ENCODE data around the gene NR6A1. TPM values are rescaled to one million over a fixed set of nuclear protein-coding genes. Genes with fewer than 3 reads are reported as not detected.

NR6A1 gene
- total and polyA plus RNA-seq, 4 experiments from 2014 or later, result 0.06 TPM; not detected in 3

DNA sequence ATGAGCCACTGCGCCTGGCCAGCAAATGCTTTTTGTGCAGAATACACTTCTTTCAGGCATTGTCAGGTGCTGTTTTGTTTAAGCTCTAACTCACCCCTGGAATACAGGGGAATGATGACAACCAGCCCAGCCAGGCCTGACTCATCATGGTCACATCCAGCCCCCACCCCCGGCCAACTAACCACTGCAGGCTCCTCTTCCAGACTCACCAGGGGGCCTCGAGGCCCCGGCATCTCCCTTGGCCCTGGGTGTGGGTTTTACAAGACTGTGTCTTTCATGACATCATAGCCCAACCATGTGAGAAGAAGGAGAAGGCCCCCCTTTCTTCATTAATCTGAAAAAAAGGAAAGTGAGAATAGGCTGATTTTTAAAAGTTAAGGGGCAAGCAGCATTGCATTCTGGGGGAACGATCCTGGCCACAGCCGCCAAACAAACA lies 41.3 kb upstream of the NR6A1 start:
- no peak for DNase-seq
- Mint-ChIP-seq H3K4me1 (no peaks in the 10 kb centered on the region), H3K9me3 (no peaks in the 10 kb centered on the region), H3K4me3 (no peak overlapping the region), H3K27me3 (peaks cover 3 to 6% of the 10 kb centered on the region in 2 donors), H3K36me3 (no peaks in the 10 kb centered on the region), H3K27ac (no peak overlapping the region)
- H3K27me3 ChIP-seq (ENCODE audit: insufficient read depth, low read length), result no peaks in the 10 kb centered on the region
- H3K4me1 ChIP-seq (ENCODE audit: insufficient read depth, low read length), result no peaks in the 10 kb centered on the region
- ChIA-PET POLR2A (ENCODE audit: partially characterized antibody) (no interaction called here), CTCF (ENCODE audit: partially characterized antibody) (no interaction called here)
- no peaks in the 10 kb centered on the region for H3K36me3 ChIP-seq (ENCODE audit: insufficient read depth, low read length)
- intact Hi-C loops (cut with micrococcal nuclease), result no loop called here
- H3K27ac ChIP-seq (ENCODE audit: low read depth, low read length), result no peak overlapping the region
- H3K9me3 ChIP-seq (ENCODE audit: control insufficient read depth in 1 of 2, low read length in 2 of 2), result no peaks in the 10 kb centered on the region
- H3K4me3 ChIP-seq (ENCODE audit: low read length in 2 of 2), result no peak overlapping the region

DNA sequence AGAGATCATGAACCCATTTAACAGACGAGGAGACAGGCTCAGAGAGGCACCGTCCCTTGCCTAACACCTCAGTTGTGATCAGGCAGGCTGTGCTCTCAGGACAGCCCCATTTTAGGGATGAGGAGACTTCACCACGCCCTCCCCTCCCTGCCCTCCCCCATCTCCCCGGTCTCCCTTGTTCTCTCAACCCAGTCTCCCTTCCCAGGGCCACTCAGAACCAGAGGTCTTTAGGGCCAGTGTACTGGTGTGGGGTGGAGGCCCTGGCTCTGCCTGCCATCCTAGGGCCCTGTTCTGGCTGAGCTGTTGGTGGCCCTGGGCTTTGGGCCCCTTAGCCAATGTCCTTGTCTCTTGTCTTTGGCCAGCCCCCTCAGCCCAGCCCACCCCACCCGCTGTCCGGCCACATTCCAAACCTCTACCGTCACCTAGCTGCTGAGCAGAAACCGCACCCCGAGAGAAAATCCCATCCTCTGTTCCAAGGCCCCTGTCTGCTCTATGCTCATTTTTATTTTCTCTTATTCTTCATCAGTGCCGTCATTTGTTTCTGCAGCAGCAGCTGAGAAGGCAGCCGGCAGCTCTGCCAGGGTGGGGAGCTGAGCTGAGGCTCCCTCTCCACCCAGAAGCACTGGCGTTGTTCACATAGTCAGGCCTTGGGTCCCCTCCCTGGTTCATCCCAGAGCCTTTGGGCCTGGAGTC lies 39.7 kb upstream of the NR6A1 start:
- no peaks in the 10 kb centered on the region for H3K27me3 ChIP-seq (ENCODE audit: insufficient read depth, low read length)
- no peak for DNase-seq
- no peak overlapping the region for H3K4me3 ChIP-seq (ENCODE audit: low read length in 2 of 2)
- ChIA-PET CTCF (ENCODE audit: partially characterized antibody) (no interaction called here), POLR2A (ENCODE audit: partially characterized antibody) (no interaction called here)
- Mint-ChIP-seq H3K27me3 (peaks cover 0 to 2% of the 10 kb centered on the region in 2 donors), H3K9me3 (no peaks in the 10 kb centered on the region), H3K36me3 (no peaks in the 10 kb centered on the region), H3K4me3 (no peak overlapping the region), H3K27ac (no peak overlapping the region), H3K4me1 (no peaks in the 10 kb centered on the region)
- H3K36me3 ChIP-seq (ENCODE audit: insufficient read depth, low read length), result no peaks in the 10 kb centered on the region
- intact Hi-C loops (cut with micrococcal nuclease), result no loop called here
- no peaks in the 10 kb centered on the region for H3K4me1 ChIP-seq (ENCODE audit: insufficient read depth, low read length)
- no peak overlapping the region for H3K27ac ChIP-seq (ENCODE audit: low read depth, low read length)
- H3K9me3 ChIP-seq (ENCODE audit: control insufficient read depth in 1 of 2, low read length in 2 of 2), result no peaks in the 10 kb centered on the region

DNA sequence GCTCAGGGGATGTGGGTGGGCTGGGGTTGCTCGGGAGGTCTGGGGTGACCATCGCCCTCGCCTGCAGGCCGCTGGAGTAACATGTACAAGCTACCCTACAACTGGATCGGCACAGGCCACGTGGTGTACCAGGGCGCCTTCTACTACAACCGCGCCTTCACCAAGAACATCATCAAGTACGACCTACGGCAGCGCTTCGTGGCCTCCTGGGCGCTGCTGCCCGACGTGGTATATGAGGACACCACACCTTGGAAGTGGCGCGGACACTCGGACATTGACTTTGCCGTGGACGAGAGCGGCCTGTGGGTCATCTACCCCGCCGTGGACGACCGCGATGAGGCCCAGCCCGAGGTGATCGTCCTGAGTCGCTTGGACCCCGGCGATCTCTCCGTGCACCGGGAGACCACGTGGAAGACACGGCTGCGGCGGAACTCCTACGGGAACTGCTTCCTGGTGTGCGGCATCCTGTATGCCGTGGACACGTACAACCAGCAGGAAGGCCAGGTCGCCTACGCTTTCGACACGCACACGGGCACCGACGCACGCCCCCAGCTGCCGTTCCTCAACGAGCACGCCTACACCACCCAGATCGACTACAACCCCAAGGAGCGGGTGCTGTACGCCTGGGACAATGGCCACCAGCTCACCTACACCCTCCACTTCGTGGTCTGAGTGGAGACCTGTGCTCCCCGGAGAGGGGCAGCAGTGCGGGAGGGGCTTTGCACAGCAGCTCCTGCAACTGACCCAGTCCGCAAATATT lies 38.8 kb upstream of the NR6A1 start:
- intact Hi-C loops (cut with micrococcal nuclease), result no loop called here
- H3K27me3 Mint-ChIP-seq, result no peaks in the 10 kb centered on the region
- Histone ChIP-seq H3K4me3 (ENCODE audit: low read length in 2 of 2) (no peak overlapping the region), H3K27me3 (ENCODE audit: insufficient read depth, low read length) (no peaks in the 10 kb centered on the region), H3K27ac (ENCODE audit: low read depth, low read length) (no peak overlapping the region), H3K9me3 (ENCODE audit: control insufficient read depth in 1 of 2, low read length in 2 of 2) (no peaks in the 10 kb centered on the region), H3K4me1 (ENCODE audit: insufficient read depth, low read length) (no peaks in the 10 kb centered on the region), H3K36me3 (ENCODE audit: insufficient read depth, low read length) (no peaks in the 10 kb centered on the region)
- CTCF ChIA-PET (ENCODE audit: partially characterized antibody), result no interaction called here
- no peak overlapping the region for H3K4me3 Mint-ChIP-seq
- H3K36me3 Mint-ChIP-seq, result no peaks in the 10 kb centered on the region
- DNase-seq, result no peak
- POLR2A ChIA-PET (ENCODE audit: partially characterized antibody), result no interaction called here
- H3K4me1 Mint-ChIP-seq, result no peaks in the 10 kb centered on the region
- H3K9me3 Mint-ChIP-seq, result no peaks in the 10 kb centered on the region
- H3K27ac Mint-ChIP-seq, result no peak overlapping the region

DNA sequence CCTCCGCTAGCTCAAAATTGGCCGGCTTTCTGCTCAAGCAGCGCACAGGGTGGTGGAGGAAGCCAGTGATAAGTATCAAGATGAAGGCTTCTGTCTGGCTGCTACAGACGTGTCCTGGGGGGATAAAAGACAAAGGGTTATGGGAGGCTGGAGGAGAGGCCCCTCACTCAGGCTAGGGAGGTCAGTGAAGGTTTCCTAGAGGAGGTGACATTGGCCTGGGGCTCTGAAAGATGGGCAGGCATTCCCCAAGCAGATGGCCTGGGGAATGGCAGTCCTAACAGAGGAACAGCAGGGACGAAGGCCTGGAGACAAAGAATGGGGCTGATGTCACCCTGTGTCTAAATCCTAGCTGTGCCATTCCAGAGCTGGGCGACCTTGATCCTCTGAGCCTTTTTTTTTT lies 38.1 kb upstream of the NR6A1 start:
- Histone ChIP-seq H3K27me3 (ENCODE audit: insufficient read depth, low read length) (no peaks in the 10 kb centered on the region), H3K4me1 (ENCODE audit: insufficient read depth, low read length) (no peaks in the 10 kb centered on the region), H3K9me3 (ENCODE audit: control insufficient read depth in 1 of 2, low read length in 2 of 2) (no peaks in the 10 kb centered on the region), H3K27ac (ENCODE audit: low read depth, low read length) (no peak overlapping the region), H3K4me3 (ENCODE audit: low read length in 2 of 2) (no peak overlapping the region), H3K36me3 (ENCODE audit: insufficient read depth, low read length) (no peaks in the 10 kb centered on the region)
- no peak overlapping the region for H3K27ac Mint-ChIP-seq
- no peaks in the 10 kb centered on the region for H3K36me3 Mint-ChIP-seq
- H3K9me3 Mint-ChIP-seq, result no peaks in the 10 kb centered on the region
- ChIA-PET CTCF (ENCODE audit: partially characterized antibody) (no interaction called here), POLR2A (ENCODE audit: partially characterized antibody) (no interaction called here)
- no peaks in the 10 kb centered on the region for H3K27me3 Mint-ChIP-seq
- H3K4me3 Mint-ChIP-seq, result no peak overlapping the region
- no peak for DNase-seq
- H3K4me1 Mint-ChIP-seq, result no peaks in the 10 kb centered on the region
- intact Hi-C loops (cut with micrococcal nuclease), result no loop called here

DNA sequence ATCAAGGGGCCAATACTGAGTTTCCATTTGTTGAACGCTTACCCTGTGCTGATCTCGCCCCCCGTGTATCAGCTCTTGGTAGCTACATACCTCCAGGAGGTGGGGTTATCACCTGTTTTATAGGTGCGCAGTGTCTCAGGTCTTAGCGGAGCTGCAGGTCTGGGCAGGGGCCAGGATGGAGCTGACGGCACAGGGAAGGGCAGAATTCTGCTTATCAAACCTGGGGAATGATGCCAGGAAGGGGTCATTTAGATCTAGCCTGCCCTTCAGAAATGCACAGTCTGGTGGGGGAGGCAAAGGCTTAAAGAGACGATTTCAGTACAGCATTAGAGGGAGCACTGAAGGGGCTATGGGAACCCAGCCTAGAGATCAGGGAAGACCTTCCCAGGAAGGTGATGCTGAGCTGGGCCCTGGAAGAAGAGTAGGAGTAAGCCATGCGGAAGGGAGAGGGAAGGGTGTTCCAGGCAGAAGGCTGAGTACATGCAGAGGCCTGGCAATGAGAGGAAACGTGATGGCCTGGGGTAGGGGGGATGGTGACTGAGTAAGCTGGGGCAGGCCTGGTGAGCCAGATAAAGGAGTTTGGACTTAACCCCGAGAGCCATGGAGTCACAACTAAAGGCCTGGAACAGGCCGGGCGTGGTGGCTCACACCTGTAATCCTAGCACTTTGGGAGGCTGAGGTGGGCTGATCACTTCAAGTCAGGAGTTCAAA lies 37.3 kb upstream of the NR6A1 start:
- H3K36me3 Mint-ChIP-seq, result no peaks in the 10 kb centered on the region
- no peaks in the 10 kb centered on the region for H3K4me1 Mint-ChIP-seq
- Histone ChIP-seq H3K4me3 (ENCODE audit: low read length in 2 of 2) (no peak overlapping the region), H3K27ac (ENCODE audit: low read depth, low read length) (no peak overlapping the region), H3K36me3 (ENCODE audit: insufficient read depth, low read length) (no peaks in the 10 kb centered on the region), H3K9me3 (ENCODE audit: control insufficient read depth in 1 of 2, low read length in 2 of 2) (no peaks in the 10 kb centered on the region), H3K4me1 (ENCODE audit: insufficient read depth, low read length) (no peaks in the 10 kb centered on the region), H3K27me3 (ENCODE audit: insufficient read depth, low read length) (no peaks in the 10 kb centered on the region)
- ChIA-PET CTCF (ENCODE audit: partially characterized antibody) (interaction anchor here (0.7 to 1.1 kb wide), 2 partner anchors 35 to 45 kb away, joined by 3 to 4 read pairs; no protein-coding TSS in a partner anchor), POLR2A (ENCODE audit: partially characterized antibody) (no interaction called here)
- intact Hi-C loops (cut with micrococcal nuclease), result no loop called here
- no peak overlapping the region for H3K4me3 Mint-ChIP-seq
- H3K9me3 Mint-ChIP-seq, result no peaks in the 10 kb centered on the region
- no peak for DNase-seq
- no peak overlapping the region for H3K27ac Mint-ChIP-seq
- H3K27me3 Mint-ChIP-seq, result no peaks in the 10 kb centered on the region

DNA sequence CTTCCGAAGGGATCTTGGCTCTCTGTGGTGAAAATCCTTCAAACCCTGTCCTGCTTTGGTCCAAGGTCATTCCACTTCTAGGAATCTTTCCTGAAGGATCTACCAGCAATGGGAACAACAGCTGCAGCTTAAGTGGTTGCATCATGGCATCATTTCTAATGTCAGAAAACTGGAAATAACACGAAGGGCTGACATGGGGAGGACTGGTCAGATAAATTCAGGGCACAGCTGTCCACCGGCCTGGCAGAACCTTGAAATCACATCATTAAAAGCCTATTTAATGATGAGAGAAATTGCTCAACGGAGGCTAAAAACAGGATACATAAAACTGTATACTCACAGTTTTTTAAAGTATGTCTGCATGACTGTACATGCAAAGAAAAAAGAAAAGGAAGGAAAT lies 34.1 kb upstream of the NR6A1 start:
- no peaks in the 10 kb centered on the region for H3K4me1 ChIP-seq (ENCODE audit: insufficient read depth, low read length)
- POLR2A ChIA-PET (ENCODE audit: partially characterized antibody), result no interaction called here
- Mint-ChIP-seq H3K4me3 (no peak overlapping the region), H3K27ac (no peak overlapping the region), H3K27me3 (no peaks in the 10 kb centered on the region), H3K4me1 (no peaks in the 10 kb centered on the region), H3K9me3 (no peaks in the 10 kb centered on the region), H3K36me3 (no peaks in the 10 kb centered on the region)
- intact Hi-C loops (cut with micrococcal nuclease), result no loop called here
- H3K27ac ChIP-seq (ENCODE audit: low read depth, low read length), result no peak overlapping the region
- no peak overlapping the region for H3K4me3 ChIP-seq (ENCODE audit: low read length in 2 of 2)
- H3K27me3 ChIP-seq (ENCODE audit: insufficient read depth, low read length), result no peaks in the 10 kb centered on the region
- no peaks in the 10 kb centered on the region for H3K9me3 ChIP-seq (ENCODE audit: control insufficient read depth in 1 of 2, low read length in 2 of 2)
- DNase-seq, result no peak
- no peaks in the 10 kb centered on the region for H3K36me3 ChIP-seq (ENCODE audit: insufficient read depth, low read length)
- CTCF ChIA-PET (ENCODE audit: partially characterized antibody), result no interaction called here

DNA sequence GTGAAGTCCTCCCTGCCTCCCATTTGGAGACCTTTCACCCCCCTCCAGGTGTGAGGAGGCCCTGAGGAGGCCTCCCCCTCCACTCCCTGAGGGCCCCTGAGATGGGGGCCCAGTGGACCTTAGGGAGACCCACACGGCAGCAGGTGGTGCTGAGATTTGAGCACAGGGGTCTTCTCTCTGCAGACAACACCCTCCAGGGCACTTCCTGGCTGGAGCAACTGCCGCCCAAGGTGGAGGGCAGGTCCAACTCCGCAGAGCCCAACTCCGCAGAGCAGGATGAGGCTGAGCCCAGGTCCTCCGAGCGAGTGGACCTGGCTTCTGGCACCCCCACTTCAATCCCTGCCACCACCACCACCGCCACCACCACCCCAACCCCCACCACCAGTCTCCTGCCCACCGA lies 32.8 kb upstream of the NR6A1 start:
- POLR2A ChIA-PET (ENCODE audit: partially characterized antibody), result no interaction called here
- Histone ChIP-seq H3K9me3 (ENCODE audit: control insufficient read depth in 1 of 2, low read length in 2 of 2) (no peaks in the 10 kb centered on the region), H3K27me3 (ENCODE audit: insufficient read depth, low read length) (no peaks in the 10 kb centered on the region), H3K27ac (ENCODE audit: low read depth, low read length) (no peak overlapping the region), H3K4me1 (ENCODE audit: insufficient read depth, low read length) (no peaks in the 10 kb centered on the region), H3K4me3 (ENCODE audit: low read length in 2 of 2) (no peak overlapping the region), H3K36me3 (ENCODE audit: insufficient read depth, low read length) (no peaks in the 10 kb centered on the region)
- intact Hi-C loops (cut with micrococcal nuclease), result no loop called here
- no peak for DNase-seq
- Mint-ChIP-seq H3K27me3 (no peaks in the 10 kb centered on the region), H3K4me1 (no peaks in the 10 kb centered on the region), H3K27ac (no peak overlapping the region), H3K9me3 (no peaks in the 10 kb centered on the region), H3K36me3 (no peaks in the 10 kb centered on the region), H3K4me3 (no peak overlapping the region)
- CTCF ChIA-PET (ENCODE audit: partially characterized antibody), result no interaction called here
